NT2/D1 (cell line): Measurements from ENCODE around the gene DTD1.

Experiments
- SUZ12 ChIP-seq: IDR thresholded peaks from 2 replicates; pipeline ENCODE4 v1.6.1; 2011; ENCODE audit not compliant: insufficient read length, insufficient read depth; ENCODE audit errors: extremely low read depth
- YY1 ChIP-seq: IDR thresholded peaks from 2 replicates; pipeline ENCODE4 v1.6.1; 2011; ENCODE audit not compliant: insufficient read length, insufficient read depth
- ZNF274 ChIP-seq: IDR thresholded peaks from 2 replicates; pipeline ENCODE4 v1.6.1; 2011; ENCODE audit warnings: mild to moderate bottlenecking, low read depth, low read length

GRCh38 chr20:18654448-18654773 lies 66.6 kb downstream of the DTD1 start:
- TF ChIP-seq ZNF274 (no peak), YY1 (no peak), SUZ12 (no peak)
